Posterior vena cava (tissue), 2 donors: ENCODE results near the gene SFMBT1. TPM values are rescaled to one million over a fixed set of nuclear protein-coding genes. Genes with fewer than 3 reads are reported as not detected.

Experiments used
- total RNA-seq, 2 donors: library from RNA; stranded (reverse); fragmentation: NEBNext Ultra II Directional; extraction: Animal tissue kit (Norgen Biotek cat#: 25700); gene quantifications; one replicate each; pipeline ENCODE4 v1.2.1, GENCODE V29; 2021
- donor health status: DM: yes; HTN: yes; CAD: no.
- donor health status: DM: yes; HTN: yes; CAD: no.

The SFMBT1 gene
- total RNA-seq, 2 donors from 2014 or later = 9.4 to 9.8 TPM

Other genes with a start within 250 kb of the SFMBT1 start
- gene ITIH4, start 215.4 kb downstream of the SFMBT1 start, total RNA-seq = 10 to 100 TPM; 19.1 to 28.8 TPM
- gene MUSTN1, start 211.1 kb downstream of the SFMBT1 start, total RNA-seq = 100 to 1,000 TPM in 1 of 2 donors, 10 to 100 TPM in 1; 78.5 to 105 TPM
- gene STIMATE, start 148.5 kb downstream of the SFMBT1 start, total RNA-seq = 10 to 100 TPM; 20.7 to 24.1 TPM
- 10 to 100 TPM; 13.6 to 15.7 TPM for gene RFT1, start 84.4 kb upstream of the SFMBT1 start, total RNA-seq
- 10 to 100 TPM; 34.1 to 36.3 TPM for gene PRKCD, start 115.1 kb upstream of the SFMBT1 start, total RNA-seq
- gene TKT, start 209.9 kb upstream of the SFMBT1 start, total RNA-seq = 100 to 1,000 TPM; 123 to 125 TPM